Thoracic aorta (tissue), 2 donors: ENCODE measurements around the gene C5AR1. TPM values are rescaled to one million over a fixed set of nuclear protein-coding genes. Genes with fewer than 3 reads are reported as not detected.
"Not testable (repeated sequence)": the region's sequence is repeated elsewhere in the genome, so short reads cannot be mapped to it uniquely, and the experiment has no call there.

Experiments
- ATAC-seq: fragments of 150-250 bp; one replicate; pipeline ENCODE4 v1.8.0; 2017; ENCODE audit warnings: low read depth; ENCODE audit not compliant: insufficient number of reproducible peaks, low FRiP score
- DNase-seq: peaks from one replicate; pipeline ENCODE4 v3.0.0-alpha.2; 2020; ENCODE audit warnings: low spot score
- H3K27ac ChIP-seq, 2 donors: fragments of 200-600 bp; sonication (generic); 1 replicate in 1 of 2; 2 replicates in 1 of 2; pipeline ENCODE4 v1.5.1; 2016; ENCODE audit warnings: mild to moderate bottlenecking in 2 of 2, moderate library complexity in 2 of 2
- H3K27me3 ChIP-seq: fragments of 200-600 bp; sonication (generic); replicated peaks from 2 replicates; pipeline ENCODE4 v1.6.0; 2016; ENCODE audit warnings: mild to moderate bottlenecking; ENCODE audit not compliant: insufficient read depth
- H3K36me3 ChIP-seq: fragments of 200-600 bp; sonication (generic); one replicate; pipeline ENCODE4 v1.5.1; 2016
- H3K4me1 ChIP-seq, 2 donors: fragments of 200-600 bp; sonication (generic); 1 replicate in 1 of 2; 2 replicates in 1 of 2; pipeline versions ENCODE4 v1.5.1 to v1.6.0; 2016; ENCODE audit warnings: low read depth in 2 of 2, mild to moderate bottlenecking in 1 of 2; ENCODE audit not compliant: control insufficient read depth in 1 of 2
- H3K4me3 ChIP-seq: fragments of 200-600 bp; sonication (generic); 2 replicates; pipeline ENCODE4 v1.5.1; 2016; ENCODE audit warnings: mild to moderate bottlenecking
- H3K9me3 ChIP-seq: fragments of 200-600 bp; sonication (generic); 2 replicates; pipeline ENCODE4 v1.5.1; 2016
- total RNA-seq, 2 donors: library from RNA; depleted of rRNA; stranded (reverse); fragments of >200 nt; gene quantifications; one replicate each; pipeline versions ENCODE4 v1.1.0 to v1.2.3, GENCODE V29; 2016
- TF ChIP-seq, protein P1 (sequence below): fragments of 200-600 bp; sonication (generic); IDR thresholded peaks from one replicate; pipeline ENCODE4 v1.5.1; 2019; ENCODE audit warnings: antibody characterized with exemption

Gene C5AR1
- total RNA-seq, 2 donors from 2014 or later = 37.6 to 51.9 TPM

DNA sequence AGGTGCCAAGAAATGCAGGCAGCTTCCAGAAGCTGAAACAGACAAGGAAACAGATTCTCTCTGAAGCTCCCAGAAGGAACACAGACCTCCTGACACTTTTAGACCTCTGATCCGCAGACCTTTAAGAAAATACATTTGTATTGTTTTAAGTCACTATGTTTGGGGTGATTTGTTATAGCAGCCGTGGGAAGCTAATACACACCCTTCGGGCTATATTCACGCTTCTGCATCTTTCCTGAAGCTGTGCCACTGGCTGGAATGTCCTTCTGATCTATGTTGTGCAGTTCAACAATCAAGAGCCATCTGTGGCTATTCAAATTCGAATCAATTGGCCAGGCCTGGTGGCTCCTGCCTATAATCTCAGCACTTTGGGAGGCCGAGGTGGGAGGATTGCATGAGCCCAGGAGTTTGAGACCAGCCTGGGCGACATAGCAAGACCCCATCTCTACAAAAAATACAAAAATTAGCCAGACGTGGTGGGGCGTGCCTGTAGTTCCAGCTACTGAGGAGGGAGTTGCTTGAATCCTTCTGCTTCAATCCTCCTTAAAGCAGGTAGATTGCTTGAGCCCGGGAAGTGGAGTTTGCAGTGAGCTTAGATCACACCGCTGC, 33.6 kb downstream of the C5AR1 start:
- TF ChIP-seq, protein P1, sequence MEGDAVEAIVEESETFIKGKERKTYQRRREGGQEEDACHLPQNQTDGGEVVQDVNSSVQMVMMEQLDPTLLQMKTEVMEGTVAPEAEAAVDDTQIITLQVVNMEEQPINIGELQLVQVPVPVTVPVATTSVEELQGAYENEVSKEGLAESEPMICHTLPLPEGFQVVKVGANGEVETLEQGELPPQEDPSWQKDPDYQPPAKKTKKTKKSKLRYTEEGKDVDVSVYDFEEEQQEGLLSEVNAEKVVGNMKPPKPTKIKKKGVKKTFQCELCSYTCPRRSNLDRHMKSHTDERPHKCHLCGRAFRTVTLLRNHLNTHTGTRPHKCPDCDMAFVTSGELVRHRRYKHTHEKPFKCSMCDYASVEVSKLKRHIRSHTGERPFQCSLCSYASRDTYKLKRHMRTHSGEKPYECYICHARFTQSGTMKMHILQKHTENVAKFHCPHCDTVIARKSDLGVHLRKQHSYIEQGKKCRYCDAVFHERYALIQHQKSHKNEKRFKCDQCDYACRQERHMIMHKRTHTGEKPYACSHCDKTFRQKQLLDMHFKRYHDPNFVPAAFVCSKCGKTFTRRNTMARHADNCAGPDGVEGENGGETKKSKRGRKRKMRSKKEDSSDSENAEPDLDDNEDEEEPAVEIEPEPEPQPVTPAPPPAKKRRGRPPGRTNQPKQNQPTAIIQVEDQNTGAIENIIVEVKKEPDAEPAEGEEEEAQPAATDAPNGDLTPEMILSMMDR = no peak

DNA sequence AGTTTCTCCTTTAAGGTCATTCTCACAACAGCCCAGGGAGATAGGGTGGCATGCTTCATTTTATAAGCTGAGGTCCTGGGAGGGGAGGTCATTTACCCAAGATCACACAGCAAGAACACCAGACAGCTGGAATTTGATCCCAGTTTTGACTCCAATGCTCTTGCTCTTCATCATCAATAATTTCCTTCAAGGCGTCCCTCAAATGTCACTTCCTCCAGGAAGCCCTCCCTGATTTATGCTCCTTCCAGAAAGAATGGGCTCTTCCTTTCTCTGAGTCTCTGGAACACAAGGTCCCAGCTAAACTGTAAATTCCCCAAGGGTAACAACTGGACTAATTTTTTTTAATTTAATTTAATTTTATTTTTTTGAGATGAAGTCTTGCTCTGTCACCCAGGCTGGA, 34.8 kb downstream of the C5AR1 start:
- no peaks in the 10 kb centered on the region for H3K9me3 ChIP-seq
- DNase-seq (no peak), ATAC-seq (no peak)
- no peak overlapping the region for H3K27ac ChIP-seq
- TF ChIP-seq, protein P1 = no peak
- no peaks in the 10 kb centered on the region for H3K27me3 ChIP-seq
- H3K4me1 ChIP-seq = peaks cover 3 to 6% of the 10 kb centered on the region in 2 donors
- no peaks in the 10 kb centered on the region for H3K36me3 ChIP-seq
- H3K4me3 ChIP-seq = no peak overlapping the region

More for the DNA sequence above, 33.6 kb downstream of the C5AR1 start:
- Histone ChIP-seq H3K4me1 (peaks cover 0 to under 1% of the 10 kb centered on the region in 2 donors), H3K9me3 (no peaks in the 10 kb centered on the region), H3K4me3 (no peak overlapping the region), H3K27me3 (no peaks in the 10 kb centered on the region), H3K36me3 (no peaks in the 10 kb centered on the region), H3K27ac (no peak overlapping the region)
- ATAC-seq (no peak), DNase-seq (no peak)

DNA sequence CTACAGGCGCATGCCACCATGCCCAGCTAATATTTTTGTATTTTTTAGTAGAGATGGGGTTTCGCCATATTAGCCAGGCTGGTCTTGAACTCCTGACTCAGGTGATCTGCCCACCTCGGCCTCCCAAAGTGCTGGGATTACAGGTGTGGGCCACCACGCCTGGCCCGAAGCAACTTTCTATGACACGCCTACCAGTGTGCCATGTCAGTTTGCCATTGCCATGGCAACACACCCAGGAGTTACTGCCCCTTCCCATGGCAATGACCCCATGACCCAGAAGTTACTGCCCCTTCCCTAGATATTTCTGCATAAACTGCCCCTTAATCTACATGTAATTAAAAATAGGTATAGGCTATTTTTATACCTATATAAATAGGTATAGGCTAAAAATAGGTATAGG, 36.4 kb downstream of the C5AR1 start:
- not testable (repeated sequence) for DNase-seq, H3K9me3 ChIP-seq, H3K27ac ChIP-seq, ATAC-seq, H3K36me3 ChIP-seq, H3K27me3 ChIP-seq, H3K4me3 ChIP-seq
- H3K4me1 ChIP-seq = peaks cover 10 to 15% of the 10 kb centered on the region in 2 donors

DNA sequence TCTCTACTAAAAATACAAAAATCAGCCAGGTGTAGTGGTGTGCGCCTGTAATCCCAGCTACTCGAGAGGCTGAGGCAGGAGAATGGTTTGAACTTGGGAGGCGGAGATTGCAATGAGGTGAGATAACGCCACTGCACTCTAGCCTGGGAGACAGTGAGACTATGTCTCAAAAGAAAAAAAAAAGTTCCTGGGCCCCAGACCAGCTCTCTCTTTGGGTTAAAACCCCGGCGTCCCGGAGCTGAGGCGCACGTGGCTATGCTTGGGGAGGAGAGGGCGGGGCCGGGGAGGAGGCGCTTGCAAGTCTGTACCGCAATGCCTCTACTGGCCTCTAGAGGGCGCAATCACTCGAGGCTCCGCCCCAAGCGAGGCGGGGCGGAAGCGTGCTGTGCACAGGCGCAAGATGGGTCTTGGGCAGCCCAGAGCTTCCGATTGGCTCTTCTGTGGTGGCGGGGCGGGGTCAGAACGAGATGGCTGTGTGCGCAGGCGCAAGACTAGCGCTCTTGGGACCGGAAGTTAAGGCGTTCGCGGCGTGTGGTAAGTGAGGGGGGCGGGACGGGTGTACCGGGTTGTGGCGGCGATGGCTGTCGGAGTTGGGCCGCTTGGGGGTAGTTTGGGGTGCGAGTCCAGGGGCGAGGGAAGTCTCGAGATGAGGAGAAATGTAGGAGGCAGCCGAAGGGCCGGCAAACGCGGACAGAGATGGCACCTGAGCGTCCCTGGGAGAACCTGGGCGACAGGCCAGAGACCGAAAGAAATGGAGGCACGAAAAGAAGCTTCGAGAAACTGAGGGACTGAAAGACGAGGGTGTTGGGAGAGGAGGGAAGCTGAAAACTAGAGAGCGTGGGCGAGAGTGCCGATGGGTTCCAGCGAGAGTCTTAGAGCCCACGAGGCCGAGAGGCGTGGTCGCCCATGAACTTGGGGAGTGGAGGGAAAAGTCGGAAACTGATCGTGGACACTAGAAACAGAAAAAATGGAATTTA, 39.4 kb downstream of the C5AR1 start, which contains the start of gene DHX34:
TSS of gene DHX34 (plus strand) at position 497 of the 977 bp plus-strand sequence. CDS start 3,716 bp downstream, outside the sequence.
- Histone ChIP-seq H3K4me3 (peak within 1 kb of the TSS; percentile 95), H3K9me3 (no peaks in the 10 kb centered on the region), H3K27me3 (no peaks in the 10 kb centered on the region), H3K36me3 (peaks cover 16% of the 10 kb centered on the region), H3K4me1 (peaks cover 10 to 15% of the 10 kb centered on the region in 2 donors), H3K27ac (peak within 1 kb of the TSS in 1 of 2 donors; percentile 56)
- DNase-seq (peak; percentile 94), ATAC-seq (peak; percentile 99)
- TF ChIP-seq, protein P1 = peak; percentile 99

DNA sequence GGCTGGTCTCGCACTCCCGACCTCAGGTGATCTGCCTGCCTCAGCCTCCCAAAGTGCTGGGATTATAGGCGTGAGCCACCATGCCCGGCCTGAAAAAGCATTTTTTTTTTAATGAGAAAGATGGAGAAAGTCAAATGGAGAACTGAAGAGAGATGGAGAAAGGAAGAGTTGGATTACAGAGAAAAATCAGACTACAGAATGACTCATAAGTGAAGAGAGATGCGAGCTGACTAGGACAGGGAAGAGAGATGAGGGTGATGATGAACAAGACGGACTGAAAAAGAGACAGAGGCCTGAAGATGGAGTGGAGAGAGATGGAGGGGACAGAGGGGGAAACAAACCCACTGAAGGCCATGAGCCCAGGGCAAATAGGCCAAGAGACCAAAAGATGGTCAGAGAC, 41.0 kb downstream of the C5AR1 start:
- H3K9me3 ChIP-seq = no peaks in the 10 kb centered on the region
- H3K27ac ChIP-seq = no peak overlapping the region
- ATAC-seq (no peak), DNase-seq (no peak)
- H3K4me1 ChIP-seq = peaks cover 10 to 15% of the 10 kb centered on the region in 2 donors
- peaks cover 26% of the 10 kb centered on the region for H3K36me3 ChIP-seq
- H3K4me3 ChIP-seq = no peak overlapping the region
- TF ChIP-seq, protein P1 = no peak
- H3K27me3 ChIP-seq = no peaks in the 10 kb centered on the region
